ENCODE results near the gene AP3S2. TPM values are rescaled to one million over a fixed set of nuclear protein-coding genes. Genes with fewer than 3 reads are reported as not detected.

Gene AP3S2
- total RNA-seq, 1 experiment from 2014 or later: 123 TPM

GRCh38 chr15:89810837-89811236 lies 83.0 kb downstream of the AP3S2 start:
- no peak for DNase-seq (ENCODE audit: low read depth)
- in situ Hi-C loops (cut with HindIII; ENCODE audit: low pct_unique_long_range_greater_than_20kb, low sequenced_read_pairs): no loop called here

- no peak for DNase-seq (ENCODE audit: low read depth)
- in situ Hi-C loops (cut with HindIII; ENCODE audit: low pct_unique_long_range_greater_than_20kb, low sequenced_read_pairs): no loop called here
Measured at GRCh38 chr15:89809787-89810148, 84.0 kb downstream of the AP3S2 start.

DNA sequence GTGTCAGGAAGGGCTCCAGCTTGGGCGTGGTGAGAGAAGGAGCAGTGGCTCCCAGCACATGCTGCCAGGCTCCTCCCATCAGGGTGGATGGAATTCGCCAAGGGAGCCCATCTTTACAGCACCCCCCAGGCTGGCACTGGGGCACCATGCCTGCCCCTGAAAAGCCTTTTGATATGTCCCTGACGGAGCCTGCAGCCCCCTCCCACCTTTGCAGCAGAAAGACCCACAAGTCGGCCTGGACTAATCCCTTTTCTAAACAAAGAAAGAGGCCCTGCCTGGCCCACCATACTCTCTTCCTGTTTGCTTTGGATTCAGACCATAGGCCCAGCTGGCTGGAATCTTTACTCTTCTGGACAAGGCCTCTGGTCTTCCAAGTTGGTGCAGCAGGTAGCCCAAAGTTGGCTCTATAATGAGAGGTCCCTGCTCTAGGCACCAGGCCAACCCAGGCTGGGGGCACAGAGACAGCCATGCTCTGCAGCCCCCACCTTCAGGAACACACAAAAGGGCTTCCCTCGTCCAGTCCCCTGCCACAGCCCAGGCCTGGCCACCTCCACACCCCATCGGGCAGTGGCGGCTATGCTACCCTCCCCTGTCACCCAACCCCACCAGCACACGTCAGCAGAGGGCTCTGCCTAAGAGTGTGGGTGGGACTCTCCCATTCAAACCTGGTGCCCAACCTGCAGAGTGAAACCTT lies 84.6 kb downstream of the AP3S2 start:
- in situ Hi-C loops (cut with HindIII; ENCODE audit: low pct_unique_long_range_greater_than_20kb, low sequenced_read_pairs): no loop called here
- DNase-seq (ENCODE audit: low read depth): no peak

DNA sequence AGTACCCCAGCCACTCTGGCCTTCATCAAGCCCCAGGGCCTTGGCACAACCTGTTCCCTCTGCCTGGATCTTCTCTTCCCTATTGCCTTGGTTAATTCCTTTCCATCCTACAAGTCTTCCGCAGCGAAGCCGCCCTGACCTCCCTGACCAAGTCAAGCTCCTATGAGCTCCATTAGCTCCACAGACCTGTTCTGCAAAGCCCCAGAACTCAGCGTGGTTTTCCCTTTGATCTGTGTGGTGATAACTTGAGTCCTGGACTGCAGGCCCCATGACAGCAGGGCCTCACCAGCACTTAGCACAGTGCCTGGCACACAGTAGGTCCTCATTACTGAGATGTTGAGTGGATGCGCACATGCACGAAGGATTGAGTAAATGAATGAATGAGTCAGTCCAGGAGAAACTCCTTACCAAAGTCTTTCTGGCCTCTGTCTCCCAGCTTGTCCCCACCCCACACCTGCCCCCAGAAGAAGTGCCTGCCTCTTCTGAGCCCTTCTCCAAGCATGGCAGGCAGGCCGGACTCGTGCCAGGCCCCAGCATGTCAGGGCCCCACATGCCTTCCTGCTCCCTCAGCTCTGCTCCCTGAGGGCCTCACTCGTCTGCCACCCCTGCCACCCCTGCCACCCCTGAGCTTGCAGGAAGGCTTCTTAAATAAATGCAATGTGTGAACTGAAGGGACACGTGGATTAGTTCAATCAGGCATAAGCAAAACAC lies 85.5 kb downstream of the AP3S2 start:
- no peak for DNase-seq (ENCODE audit: low read depth)
- in situ Hi-C loops (cut with HindIII; ENCODE audit: low pct_unique_long_range_greater_than_20kb, low sequenced_read_pairs): no loop called here

GRCh38 chr15:89807689-89808088 lies 86.1 kb downstream of the AP3S2 start:
- in situ Hi-C loops (cut with HindIII; ENCODE audit: low pct_unique_long_range_greater_than_20kb, low sequenced_read_pairs): no loop called here
- DNase-seq (ENCODE audit: low read depth): no peak

DNA sequence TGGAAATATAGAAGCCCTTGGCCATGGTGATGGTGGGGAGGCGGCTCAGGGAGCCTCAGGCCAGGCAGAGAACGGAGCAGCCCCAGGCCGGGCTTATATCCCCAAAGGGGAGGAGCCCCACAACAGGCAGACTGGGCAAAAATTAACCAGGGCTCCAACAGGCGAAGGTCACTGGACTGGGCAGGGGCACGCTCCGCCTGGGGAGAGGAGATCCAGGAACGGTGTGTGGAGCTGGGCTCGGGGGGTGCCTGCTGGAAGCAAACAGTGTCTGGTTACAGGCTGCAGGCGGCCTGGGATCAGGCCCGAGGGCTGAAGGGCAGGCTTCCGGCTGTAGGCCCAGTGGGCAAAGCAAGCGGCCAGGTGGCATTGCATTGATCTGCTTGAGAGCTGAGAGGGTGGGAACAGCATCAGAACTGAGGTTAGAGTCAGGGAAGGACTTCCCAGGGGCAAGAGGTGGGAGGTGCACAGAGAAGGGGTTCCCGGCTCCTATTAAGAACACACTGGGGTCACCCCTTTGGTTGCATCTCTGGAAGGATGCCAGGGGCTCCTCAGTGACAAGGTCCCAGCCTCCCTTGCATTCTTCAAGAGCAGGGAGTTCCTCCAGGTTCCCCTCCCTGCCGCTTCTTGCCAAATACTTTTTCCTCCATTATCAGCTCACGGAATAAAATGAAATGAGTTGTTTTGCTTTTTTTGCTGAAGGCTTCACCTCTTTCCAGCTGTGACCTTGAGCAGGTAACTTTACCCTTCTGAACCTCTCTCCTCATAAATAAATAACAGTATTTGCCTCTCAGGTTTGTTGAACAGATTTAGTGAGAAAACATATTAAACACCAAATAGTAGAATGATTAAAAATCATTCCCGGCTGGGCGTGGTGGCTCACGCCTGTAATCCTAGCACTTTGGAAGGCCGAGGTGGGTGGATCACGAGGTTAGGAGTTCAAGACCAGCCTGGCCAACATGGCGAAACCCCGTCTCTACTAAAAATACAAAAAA lies 86.9 kb downstream of the AP3S2 start:
- DNase-seq (ENCODE audit: low read depth): no peak
- in situ Hi-C loops (cut with HindIII; ENCODE audit: low pct_unique_long_range_greater_than_20kb, low sequenced_read_pairs): no loop called here

DNA sequence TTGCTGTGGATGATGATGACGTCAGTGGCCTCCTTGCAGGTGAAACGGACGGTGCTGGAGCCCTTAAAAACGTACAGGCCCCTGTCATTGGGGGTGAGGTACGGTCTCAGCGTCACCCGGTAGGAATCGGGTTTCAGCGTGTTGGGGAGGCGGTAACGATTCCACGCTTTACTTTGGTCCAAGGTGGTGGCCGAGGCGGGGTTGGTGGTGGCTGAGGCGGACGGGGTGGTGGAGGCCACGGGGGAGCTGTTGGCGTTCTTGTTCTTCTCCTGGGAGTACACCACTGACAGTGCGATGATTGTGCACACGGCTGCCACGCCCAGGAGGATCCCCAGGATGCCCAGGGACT lies 87.6 kb downstream of the AP3S2 start:
- DNase-seq (ENCODE audit: low read depth): no peak
- in situ Hi-C loops (cut with HindIII; ENCODE audit: low pct_unique_long_range_greater_than_20kb, low sequenced_read_pairs): no loop called here

DNA sequence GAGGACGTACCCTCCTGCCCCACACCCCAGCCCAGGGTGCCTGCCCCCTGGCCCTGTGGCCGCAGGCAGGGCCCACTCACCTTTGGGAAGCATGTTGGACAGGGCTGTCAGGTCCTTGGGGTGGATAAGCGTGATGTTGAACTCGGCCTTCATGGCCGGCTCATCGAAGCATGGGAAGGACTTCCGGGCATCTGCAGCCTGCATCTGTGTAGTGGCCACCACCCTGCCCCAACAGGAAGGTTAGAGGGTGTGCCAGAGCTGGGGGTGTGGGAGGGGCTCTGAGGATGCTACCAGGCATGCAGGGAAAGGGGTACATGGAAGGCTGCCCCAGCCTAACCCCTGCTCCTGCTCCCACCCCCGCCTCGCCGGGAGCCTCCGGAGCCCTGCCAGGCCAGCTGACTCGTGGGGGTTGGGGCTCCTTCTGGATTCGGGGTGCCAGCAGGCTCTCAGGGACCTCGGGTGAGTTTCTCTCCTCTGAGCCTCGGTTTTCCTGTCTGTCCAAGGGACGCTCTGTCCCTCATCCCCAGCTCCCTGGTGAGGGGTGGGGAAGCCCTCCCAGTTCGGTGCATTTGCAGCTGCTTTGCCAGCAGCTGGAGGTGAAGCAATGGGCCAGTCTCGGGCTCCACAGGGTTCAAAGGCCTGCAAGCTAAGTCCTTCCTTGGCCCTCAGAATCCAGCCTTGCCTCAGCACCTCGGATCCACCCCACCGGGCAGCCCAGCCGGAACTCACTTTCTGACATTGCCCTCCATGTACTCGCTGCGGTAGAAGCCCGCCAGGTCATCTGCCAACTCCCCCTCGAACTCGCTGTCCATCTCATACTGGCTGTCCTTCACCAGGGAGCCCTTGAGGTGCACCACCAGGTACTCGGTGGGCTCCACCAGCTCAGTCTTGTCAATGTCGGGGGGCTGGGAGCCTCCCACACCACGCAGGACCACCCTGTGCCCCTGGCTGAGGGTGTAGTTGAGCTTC lies 88.3 kb downstream of the AP3S2 start:
- in situ Hi-C loops (cut with HindIII; ENCODE audit: low pct_unique_long_range_greater_than_20kb, low sequenced_read_pairs): no loop called here
- no peak for DNase-seq (ENCODE audit: low read depth)

DNA sequence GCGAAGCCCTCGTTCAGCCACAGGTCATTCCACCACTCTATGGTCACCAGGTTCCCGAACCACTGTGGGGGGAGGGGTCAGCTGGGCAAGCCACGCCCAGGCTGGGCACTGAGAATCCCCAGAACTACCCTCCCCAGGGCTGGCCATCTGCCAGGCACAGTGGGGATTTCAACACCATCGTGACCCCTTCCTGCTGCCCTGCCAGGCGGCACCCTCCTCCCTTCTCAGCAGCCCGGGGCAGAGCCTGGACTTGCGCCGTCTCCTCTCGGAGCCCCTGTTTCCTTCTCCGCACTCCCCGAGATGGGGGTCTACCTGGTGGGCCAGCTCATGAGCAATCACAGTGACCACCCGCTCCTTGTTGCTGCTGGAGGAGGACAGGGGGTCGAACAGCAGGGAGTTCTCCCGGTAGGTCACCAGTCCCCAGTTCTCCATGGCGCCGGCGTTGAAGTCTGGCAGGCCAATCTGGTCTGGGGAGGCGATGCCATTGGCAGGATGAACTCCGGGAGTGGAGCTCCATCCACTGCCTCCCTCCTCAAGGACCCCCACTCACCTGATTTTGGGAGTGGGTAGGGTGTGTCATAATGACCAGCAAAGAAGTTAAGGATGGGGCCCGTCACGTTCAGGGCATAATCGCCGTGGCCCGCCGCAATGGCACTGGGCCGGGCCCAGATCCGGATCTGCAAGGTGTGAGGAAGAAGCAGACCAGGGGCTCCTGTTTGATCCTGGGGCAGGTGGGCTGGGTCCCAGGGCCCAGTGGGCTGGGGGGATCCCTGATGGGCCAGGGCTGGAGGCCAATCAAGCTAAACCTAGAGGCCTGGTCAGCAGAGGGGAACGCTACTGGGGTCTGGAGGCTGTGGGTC lies 89.6 kb downstream of the AP3S2 start:
- in situ Hi-C loops (cut with HindIII; ENCODE audit: low pct_unique_long_range_greater_than_20kb, low sequenced_read_pairs): no loop called here
- DNase-seq (ENCODE audit: low read depth): no peak

- in situ Hi-C loops (cut with HindIII; ENCODE audit: low pct_unique_long_range_greater_than_20kb, low sequenced_read_pairs): no loop called here
Measured at GRCh38 chr15:89802986-89803824, 90.6 kb downstream of the AP3S2 start.

DNA sequence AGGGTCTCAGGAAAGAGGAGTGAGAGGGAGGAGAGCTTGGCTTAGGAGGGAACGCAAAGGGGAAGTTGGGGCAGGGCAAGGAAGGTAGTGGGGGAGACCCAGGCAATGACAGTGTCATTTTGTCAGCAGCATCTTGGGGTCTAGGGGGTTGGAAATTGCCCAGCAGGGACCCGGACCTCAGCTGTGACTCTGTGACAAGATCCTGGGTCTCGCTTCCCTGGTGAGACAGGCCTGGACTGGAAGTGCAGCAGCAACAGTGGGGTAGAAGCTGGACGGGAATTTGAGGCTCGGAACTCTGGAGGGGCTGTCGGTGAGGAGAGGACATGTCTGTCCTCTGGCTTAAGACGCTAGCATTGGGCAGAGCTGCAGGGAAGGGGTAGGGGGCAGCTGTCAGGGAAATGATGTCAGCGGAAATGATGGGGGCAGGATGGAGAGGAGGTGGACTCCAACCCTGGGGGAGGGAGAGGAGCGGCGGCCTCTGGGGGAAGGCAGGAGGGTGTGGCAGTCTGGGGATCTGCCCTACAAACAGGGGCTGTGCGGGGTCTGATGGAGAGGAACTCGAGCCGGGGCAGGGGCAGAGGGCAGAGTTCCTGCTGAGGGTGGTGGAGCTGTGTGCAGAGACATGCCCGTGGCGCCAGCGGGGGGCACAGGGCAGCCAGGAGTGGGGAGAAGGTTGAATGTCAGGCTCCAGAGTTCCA lies 91.4 kb downstream of the AP3S2 start:
- in situ Hi-C loops (cut with HindIII; ENCODE audit: low pct_unique_long_range_greater_than_20kb, low sequenced_read_pairs): no loop called here
- no peak for DNase-seq (ENCODE audit: low read depth)

More at GRCh38 chr15:89802986-89803824, 90.6 kb downstream of the AP3S2 start:
- DNase-seq (ENCODE audit: low read depth): no peak

- in situ Hi-C loops (cut with HindIII; ENCODE audit: low pct_unique_long_range_greater_than_20kb, low sequenced_read_pairs): no loop called here
- DNase-seq (ENCODE audit: low read depth): no peak
Measured at GRCh38 chr15:89801471-89802195, 92.2 kb downstream of the AP3S2 start.

DNA sequence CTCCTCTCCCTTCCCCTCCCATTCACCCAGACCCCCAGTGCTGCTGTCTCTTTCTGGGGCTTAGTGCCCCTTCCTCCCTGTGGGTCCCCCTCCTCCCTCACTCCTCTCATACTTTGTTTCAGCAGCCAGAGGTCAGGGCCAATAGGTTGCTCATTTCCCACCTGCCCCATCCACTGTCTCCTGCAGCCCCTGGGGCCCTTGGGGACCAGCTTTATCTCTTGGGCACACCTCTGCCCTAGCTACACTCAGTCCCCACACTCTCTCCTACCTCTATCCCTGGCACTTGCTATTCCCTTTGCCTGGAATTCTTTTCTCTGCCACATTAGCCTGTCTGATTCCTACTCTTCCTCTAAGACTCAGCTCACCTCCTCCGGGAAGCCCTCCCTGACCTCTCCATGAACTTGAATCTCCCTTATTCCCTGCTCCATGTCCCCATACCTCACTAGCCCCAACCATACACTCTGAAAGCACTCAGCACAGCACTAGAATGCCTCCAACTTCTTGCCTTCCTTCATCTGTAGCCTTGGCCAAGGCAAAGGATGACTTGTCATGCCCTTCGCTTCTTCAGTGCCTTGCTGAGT lies 93.8 kb downstream of the AP3S2 start:
- no peak for DNase-seq (ENCODE audit: low read depth)
- in situ Hi-C loops (cut with HindIII; ENCODE audit: low pct_unique_long_range_greater_than_20kb, low sequenced_read_pairs): no loop called here

GRCh38 chr15:89799011-89799911 lies 94.5 kb downstream of the AP3S2 start:
- no peak for DNase-seq (ENCODE audit: low read depth)
- in situ Hi-C loops (cut with HindIII; ENCODE audit: low pct_unique_long_range_greater_than_20kb, low sequenced_read_pairs): no loop called here

Data from Caki2 (cell line).